ENCODE results near the gene GPRC5A. TPM values are rescaled to one million over a fixed set of nuclear protein-coding genes. Genes with fewer than 3 reads are reported as not detected.

GPRC5A gene
- total and polyA plus RNA-seq, 2 of the 13 experiments (the other 11 are each of a cell fraction or from before 2014, with no cell fraction given), result 0.27 to 3.0 TPM

- POLR2A ChIA-PET, result no interaction called here
- Histone ChIP-seq H3K27ac (ENCODE audit: extremely low read length, insufficient read depth, low read length) (no peak overlapping the region), H3K4me1 (ENCODE audit: insufficient read depth, low read length) (peaks cover 12% of the 10 kb centered on the region), H3K9me3 (ENCODE audit: low read length) (no peaks in the 10 kb centered on the region), H3K36me3 (replicated peaks in 1 of 2; ENCODE audit: control insufficient read depth in 1 of 2, insufficient read depth in 2 of 2, low read length in 2 of 2) (0 out of 5 replicates have a peak, but pooled peaks cover 0 to 1% of the 10 kb centered on the region in 2 experiments), H2AFZ (ENCODE audit: low read length) (no peak overlapping the region), H3K4me2 (ENCODE audit: low read depth, low read length) (no peak overlapping the region), H3K4me3 (replicated peaks in 1 of 3; ENCODE audit: insufficient read depth in 1 of 3, low read depth in 2 of 3, low read length in 3 of 3) (no peak overlapping the region), H3K27me3 (ENCODE audit: control insufficient read depth in 1 of 2, insufficient read depth in 2 of 2, low read length in 2 of 2) (no peaks in the 10 kb centered on the region), H4K20me1 (ENCODE audit: insufficient read depth, low read length) (no peaks in the 10 kb centered on the region), H3K9ac (ENCODE audit: insufficient read depth, low read depth, low read length) (no peak overlapping the region), H3K79me2 (ENCODE audit: insufficient read depth, low read length) (no peaks in the 10 kb centered on the region)
- FAIRE-seq (no peak), DNase-seq (ENCODE audit: low spot score) (no peak), ATAC-seq (no peak)
- BruUV-seq (replicated peaks), result no TSS peak
- in situ Hi-C loops (cut with HindIII; ENCODE audit: extremely low pct_ligation_motif_present, low pct_unique_long_range_greater_than_20kb), result no loop called here
- intact Hi-C loops (cut with micrococcal nuclease; ENCODE audit: unreplicated experiment), result no loop called here
- CTCF ChIA-PET (ENCODE audit: low intra/inter-chr PET ratio, low total read pairs), result no interaction called here
- no peak for TF ChIP-seq ZSCAN20 (CRISPR knock-in tag; IDR thresholded peaks at IDR 0.05; ENCODE audit: borderline replicate concordance)
- TF ChIP-seq MTF2 (CRISPR knock-in tag; IDR thresholded peaks at IDR 0.05; ENCODE audit: borderline replicate concordance), result no peak
- no peak for TF ChIP-seq SKI (IDR thresholded peaks at IDR 0.05; ENCODE audit: partially characterized antibody)
- TF ChIP-seq ZNF354B (CRISPR knock-in tag; IDR thresholded peaks at IDR 0.05), result no peak
- no peak for TF ChIP-seq PBX3 (CRISPR knock-in tag; IDR thresholded peaks at IDR 0.05; ENCODE audit: borderline replicate concordance)
- TF ChIP-seq CENPBD1 (CRISPR knock-in tag; IDR thresholded peaks at IDR 0.05; ENCODE audit: borderline replicate concordance, low read depth), result no peak
- no peak for TF ChIP-seq BRCA1 (CRISPR knock-in tag; IDR thresholded peaks at IDR 0.05)
- 93% methylated on average over 6 of the region's 6 CpGs for WGBS (ENCODE audit: low lambda C conversion rate)
These were observed 63.7 kb downstream of the GPRC5A start for GRCh38 chr12:12954878-12955625.
